Measurements from ENCODE around the gene ADAMTSL4. TPM values are rescaled to one million over a fixed set of nuclear protein-coding genes. Genes with fewer than 3 reads are reported as not detected.

ADAMTSL4 gene
- total and polyA plus RNA-seq, 2 donors (not counting 3 experiments of a cell fraction or from before 2014, with no cell fraction given), result 0.73 to 1.0 TPM

DNA sequence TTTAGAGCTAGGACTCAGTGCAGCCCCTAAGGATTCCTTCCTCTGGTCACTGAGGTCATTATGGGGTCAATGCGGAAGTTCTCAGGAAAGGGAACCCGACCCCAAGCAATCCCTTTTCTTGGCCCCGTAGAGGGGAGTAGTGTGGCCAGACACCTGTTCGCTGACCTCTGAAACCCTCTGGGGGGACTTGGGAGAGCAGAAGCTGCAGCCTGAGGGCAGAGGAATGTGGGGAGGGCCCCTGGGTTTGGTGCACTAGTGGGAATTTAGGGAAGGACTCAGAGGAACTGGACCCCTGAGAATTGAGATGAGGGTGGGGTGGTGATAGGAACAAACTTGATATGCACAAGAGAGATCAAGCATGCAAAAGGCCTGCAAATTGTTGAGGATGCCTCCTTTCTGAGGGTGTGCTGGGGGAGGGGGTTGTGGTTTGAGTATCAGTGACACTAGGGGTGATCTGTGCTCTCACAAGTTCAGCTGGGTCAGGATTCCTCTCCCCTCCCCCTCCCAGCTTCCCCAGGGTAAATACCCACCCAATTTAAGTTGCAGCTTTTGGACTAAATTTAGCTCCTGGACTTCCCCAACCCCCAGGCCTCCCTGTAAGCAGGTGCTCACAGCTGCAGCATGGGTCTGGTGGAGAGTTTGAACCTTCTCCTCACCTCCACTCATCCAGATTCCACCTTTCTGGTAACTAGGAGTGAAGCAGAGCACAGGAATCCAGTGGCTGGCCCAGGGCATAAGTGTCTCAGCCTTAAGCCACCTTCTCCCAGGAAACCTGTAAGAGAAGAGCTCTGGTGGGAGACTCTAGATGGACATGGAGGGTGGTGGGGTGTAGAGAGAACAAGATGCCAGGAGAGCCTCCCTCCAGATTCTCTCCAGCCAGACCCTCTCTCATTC lies 13.5 kb downstream of the ADAMTSL4 start:
- no peak for FAIRE-seq
- no TSS peak for BruUV-seq (replicated peaks)
- Histone ChIP-seq H3K9me1 (replicated peaks; ENCODE audit: control insufficient read depth, extremely low read depth, insufficient read depth, low read length) (no peaks in the 10 kb centered on the region), H3K27ac (ENCODE audit: insufficient read depth, low read depth, low read length) (peak overlapping the region; percentile 99), H3K4me3 (replicated peaks in 1 of 3; ENCODE audit: insufficient read depth in 1 of 3, low read depth in 1 of 3, low read length in 3 of 3) (peak overlapping the region in 1 of 3 experiments; percentile 6), H3K9me3 (replicated peaks; ENCODE audit: control insufficient read depth, insufficient read depth, low read length) (no peaks in the 10 kb centered on the region), H2AFZ (ENCODE audit: low read depth, low read length) (no peak overlapping the region), H3K4me2 (ENCODE audit: insufficient read depth, low read length) (peak overlapping the region; percentile 76), H3K4me1 (ENCODE audit: control insufficient read depth, extremely low read depth, insufficient read depth, low read length) (peaks cover 64% of the 10 kb centered on the region), H3K79me2 (ENCODE audit: control insufficient read depth, insufficient read depth, low read length) (peaks cover 10% of the 10 kb centered on the region), H3K27me3 (ENCODE audit: control insufficient read depth in 2 of 2, insufficient read depth in 2 of 2, low read length in 2 of 2) (no peaks in the 10 kb centered on the region), H3K36me3 (ENCODE audit: control insufficient read depth in 2 of 2, extremely low read depth in 1 of 2, insufficient read depth in 2 of 2, low read length in 2 of 2) (no peaks in the 10 kb centered on the region), H3K9ac (replicated peaks; ENCODE audit: extremely low read depth, insufficient read depth, low read length) (peak overlapping the region; percentile 98), H4K20me1 (replicated peaks; ENCODE audit: control insufficient read depth, extremely low read depth, insufficient read depth, low read length) (no peaks in the 10 kb centered on the region)
- DNase-seq (ENCODE audit: low read depth, low spot score), result peak; percentile 35
- ChIA-PET POLR2A (interaction anchor here (0.6 to 3.1 kb wide), 5 partner anchors 9 to 548 kb away, joined by 3 to 39 read pairs (median 5); partner anchors contain the start of genes ENSA and MCL1), CTCF (interaction anchor here (2.4 to 13.9 kb wide), 4 partner anchors 13 to 250 kb away, joined by 13 to 288 read pairs (median 117); partner anchors contain the start of genes ENSA and MCL1)
- dilution Hi-C loops (cut with MboI; ENCODE audit: extremely low pct_ligation_motif_present, low sequenced_read_pairs), result no loop called here
- intact Hi-C loops (cut with micrococcal nuclease), result loop anchor here (5.0 kb wide), 1 partner anchor 360 kb away; no protein-coding TSS in a partner anchor
- TF ChIP-seq JUN (IDR thresholded peaks at IDR 0.05; ENCODE audit: borderline replicate concordance, insufficient read depth, insufficient read length, low read depth), result no peak
- TF ChIP-seq POLR2AphosphoS5 (IDR thresholded peaks at IDR 0.05; ENCODE audit: insufficient read depth, low read depth, low read length), result no peak
- no peak for TF ChIP-seq MYC (IDR thresholded peaks at IDR 0.05; ENCODE audit: low read depth, low read length)
- TF ChIP-seq POLR2A (IDR thresholded peaks at IDR 0.05; ENCODE audit: low read depth, low read length), result no peak
- TF ChIP-seq, protein P1, sequence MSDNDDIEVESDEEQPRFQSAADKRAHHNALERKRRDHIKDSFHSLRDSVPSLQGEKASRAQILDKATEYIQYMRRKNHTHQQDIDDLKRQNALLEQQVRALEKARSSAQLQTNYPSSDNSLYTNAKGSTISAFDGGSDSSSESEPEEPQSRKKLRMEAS (IDR thresholded peaks at IDR 0.05; ENCODE audit: insufficient read depth, insufficient read length), result no peak
- TF ChIP-seq EZH2 (IDR thresholded peaks at IDR 0.05; ENCODE audit: borderline replicate concordance, low read depth, low read length, severe bottlenecking), result no peak
- no peak for TF ChIP-seq FOS (IDR thresholded peaks at IDR 0.05; ENCODE audit: borderline replicate concordance, insufficient read depth, low read length)
- TF ChIP-seq, protein P2, sequence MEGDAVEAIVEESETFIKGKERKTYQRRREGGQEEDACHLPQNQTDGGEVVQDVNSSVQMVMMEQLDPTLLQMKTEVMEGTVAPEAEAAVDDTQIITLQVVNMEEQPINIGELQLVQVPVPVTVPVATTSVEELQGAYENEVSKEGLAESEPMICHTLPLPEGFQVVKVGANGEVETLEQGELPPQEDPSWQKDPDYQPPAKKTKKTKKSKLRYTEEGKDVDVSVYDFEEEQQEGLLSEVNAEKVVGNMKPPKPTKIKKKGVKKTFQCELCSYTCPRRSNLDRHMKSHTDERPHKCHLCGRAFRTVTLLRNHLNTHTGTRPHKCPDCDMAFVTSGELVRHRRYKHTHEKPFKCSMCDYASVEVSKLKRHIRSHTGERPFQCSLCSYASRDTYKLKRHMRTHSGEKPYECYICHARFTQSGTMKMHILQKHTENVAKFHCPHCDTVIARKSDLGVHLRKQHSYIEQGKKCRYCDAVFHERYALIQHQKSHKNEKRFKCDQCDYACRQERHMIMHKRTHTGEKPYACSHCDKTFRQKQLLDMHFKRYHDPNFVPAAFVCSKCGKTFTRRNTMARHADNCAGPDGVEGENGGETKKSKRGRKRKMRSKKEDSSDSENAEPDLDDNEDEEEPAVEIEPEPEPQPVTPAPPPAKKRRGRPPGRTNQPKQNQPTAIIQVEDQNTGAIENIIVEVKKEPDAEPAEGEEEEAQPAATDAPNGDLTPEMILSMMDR (IDR thresholded peaks at IDR 0.05; ENCODE audit: extremely low read depth in 1 of 2, insufficient read depth in 1 of 2, low read depth in 1 of 2, low read length in 2 of 2), result no peak
- TF ChIP-seq GATA2 (IDR thresholded peaks at IDR 0.05; ENCODE audit: insufficient read depth, insufficient read length, low read depth, low read length), result no peak
